T-helper 1 cell treated with Interleukin-12 subunit alpha and Interleukin-12 subunit beta and Interleukin-4 antibody, amounts not matched to agents 30 μg/mL and 1 μg/mL, for 36 hours (primary cell): ENCODE results near the gene SYNPO2L.
"Not testable (repeated sequence)": the region's sequence is repeated elsewhere in the genome, so short reads cannot be mapped to it uniquely, and the experiment has no call there.

Experiments
- H3K27ac Mint-ChIP-seq: one replicate; pipeline ENCODE4 v1.8.0; 2021; ENCODE audit warnings: mild to moderate bottlenecking, mixed read lengths
- H3K27me3 Mint-ChIP-seq: one replicate; pipeline ENCODE4 v1.8.0; 2021; ENCODE audit warnings: low read depth, mixed read lengths
- H3K36me3 Mint-ChIP-seq: one replicate; pipeline ENCODE4 v1.8.0; 2021; ENCODE audit warnings: low read depth, mixed read lengths
- H3K4me1 Mint-ChIP-seq: one replicate; pipeline ENCODE4 v1.8.0; 2021; ENCODE audit warnings: low read depth, mixed read lengths
- H3K4me3 Mint-ChIP-seq: one replicate; pipeline ENCODE4 v1.8.0; 2021; ENCODE audit warnings: mild to moderate bottlenecking, moderate library complexity, mixed read lengths
- H3K9me3 Mint-ChIP-seq: one replicate; pipeline ENCODE4 v1.8.0; 2021; ENCODE audit warnings: mixed read lengths

Gene SYNPO2L

GRCh38 chr10:73644015-73644743 lies 11.7 kb downstream of the SYNPO2L start:
- Mint-ChIP-seq H3K9me3 (no peaks in the 10 kb centered on the region), H3K4me3 (peak overlapping the region; percentile 11), H3K27ac (peak overlapping the region; percentile 50), H3K4me1 (peaks cover 18% of the 10 kb centered on the region), H3K27me3 (peaks cover 7% of the 10 kb centered on the region), H3K36me3 (no peaks in the 10 kb centered on the region)

- Mint-ChIP-seq H3K27ac (no peak overlapping the region), H3K9me3 (no peaks in the 10 kb centered on the region), H3K4me1 (peaks cover 18% of the 10 kb centered on the region), H3K27me3 (peaks cover 7% of the 10 kb centered on the region), H3K4me3 (no peak overlapping the region), H3K36me3 (no peaks in the 10 kb centered on the region)
Measured at GRCh38 chr10:73643362-73643761, 12.5 kb downstream of the SYNPO2L start.

- Mint-ChIP-seq H3K9me3 (no peaks in the 10 kb centered on the region), H3K27me3 (peaks cover 11% of the 10 kb centered on the region), H3K4me3 (no peak within 1 kb of the TSS), H3K27ac (no peak within 1 kb of the TSS), H3K4me1 (peaks cover 18% of the 10 kb centered on the region), H3K36me3 (no peaks in the 10 kb centered on the region)
Measured at GRCh38 chr10:73641328-73642060, 14.3 kb downstream of the SYNPO2L start, which contains the start of gene MYOZ1. MYOZ1 (minus strand) TSS chr10:73641474; CDS start chr10:73640017, 1,457 bp downstream.

GRCh38 chr10:73639286-73639685 lies 16.5 kb downstream of the SYNPO2L start:
- no peak overlapping the region for H3K27ac Mint-ChIP-seq
- H3K27me3 Mint-ChIP-seq = peaks cover 11% of the 10 kb centered on the region
- no peak overlapping the region for H3K4me3 Mint-ChIP-seq
- H3K4me1 Mint-ChIP-seq = peaks cover 8% of the 10 kb centered on the region
- no peaks in the 10 kb centered on the region for H3K36me3 Mint-ChIP-seq
- H3K9me3 Mint-ChIP-seq = no peaks in the 10 kb centered on the region

GRCh38 chr10:73635781-73636180 lies 20.0 kb downstream of the SYNPO2L start:
- no peaks in the 10 kb centered on the region for H3K9me3 Mint-ChIP-seq
- H3K36me3 Mint-ChIP-seq = no peaks in the 10 kb centered on the region
- H3K27me3 Mint-ChIP-seq = peaks cover 3% of the 10 kb centered on the region
- H3K4me1 Mint-ChIP-seq = no peaks in the 10 kb centered on the region
- no peak overlapping the region for H3K4me3 Mint-ChIP-seq
- no peak overlapping the region for H3K27ac Mint-ChIP-seq

- H3K27me3 Mint-ChIP-seq = peaks cover 3% of the 10 kb centered on the region
- H3K4me3 Mint-ChIP-seq = no peak overlapping the region
- H3K36me3 Mint-ChIP-seq = no peaks in the 10 kb centered on the region
- H3K4me1 Mint-ChIP-seq = no peaks in the 10 kb centered on the region
- H3K27ac Mint-ChIP-seq = no peak overlapping the region
- H3K9me3 Mint-ChIP-seq = no peaks in the 10 kb centered on the region
Measured at GRCh38 chr10:73634421-73634820, 21.4 kb downstream of the SYNPO2L start.

GRCh38 chr10:73629165-73629564 lies 26.7 kb downstream of the SYNPO2L start:
- H3K4me1 Mint-ChIP-seq = peaks cover 7% of the 10 kb centered on the region
- H3K4me3 Mint-ChIP-seq = no peak overlapping the region
- H3K9me3 Mint-ChIP-seq = no peaks in the 10 kb centered on the region
- peaks cover 3% of the 10 kb centered on the region for H3K36me3 Mint-ChIP-seq
- no peaks in the 10 kb centered on the region for H3K27me3 Mint-ChIP-seq
- H3K27ac Mint-ChIP-seq = no peak overlapping the region

- peaks cover 7% of the 10 kb centered on the region for H3K4me1 Mint-ChIP-seq
Measured at GRCh38 chr10:73628405-73628804, 27.4 kb downstream of the SYNPO2L start.

GRCh38 chr10:73627300-73627699 lies 28.5 kb downstream of the SYNPO2L start:
- H3K27ac Mint-ChIP-seq = no peak overlapping the region
- no peaks in the 10 kb centered on the region for H3K27me3 Mint-ChIP-seq
- H3K4me3 Mint-ChIP-seq = peak overlapping the region; percentile 99
- peaks cover 7% of the 10 kb centered on the region for H3K4me1 Mint-ChIP-seq
- H3K9me3 Mint-ChIP-seq = no peaks in the 10 kb centered on the region
- H3K36me3 Mint-ChIP-seq = peaks cover 3% of the 10 kb centered on the region

More at GRCh38 chr10:73628405-73628804, 27.4 kb downstream of the SYNPO2L start:
- Mint-ChIP-seq H3K9me3 (no peaks in the 10 kb centered on the region), H3K4me3 (no peak overlapping the region), H3K36me3 (peaks cover 3% of the 10 kb centered on the region), H3K27me3 (no peaks in the 10 kb centered on the region), H3K27ac (no peak overlapping the region)

GRCh38 chr10:73625884-73626752 lies 29.7 kb downstream of the SYNPO2L start:
- peaks cover 7% of the 10 kb centered on the region for H3K4me1 Mint-ChIP-seq
- peak overlapping the region; percentile 99 for H3K4me3 Mint-ChIP-seq
- peak overlapping the region; percentile 98 for H3K27ac Mint-ChIP-seq
- H3K36me3 Mint-ChIP-seq = peaks cover 3% of the 10 kb centered on the region
- no peaks in the 10 kb centered on the region for H3K27me3 Mint-ChIP-seq
- no peaks in the 10 kb centered on the region for H3K9me3 Mint-ChIP-seq

GRCh38 chr10:73625004-73625883 lies 30.6 kb downstream of the SYNPO2L start:
- peaks cover 3% of the 10 kb centered on the region for H3K36me3 Mint-ChIP-seq
- H3K4me1 Mint-ChIP-seq = peaks cover 7% of the 10 kb centered on the region
- H3K27me3 Mint-ChIP-seq = no peaks in the 10 kb centered on the region
- H3K27ac Mint-ChIP-seq = peak overlapping the region; percentile 81
- H3K4me3 Mint-ChIP-seq = peak overlapping the region; percentile 99
- no peaks in the 10 kb centered on the region for H3K9me3 Mint-ChIP-seq

- no peak overlapping the region for H3K27ac Mint-ChIP-seq
- H3K9me3 Mint-ChIP-seq = no peaks in the 10 kb centered on the region
- H3K27me3 Mint-ChIP-seq = no peaks in the 10 kb centered on the region
- H3K36me3 Mint-ChIP-seq = peaks cover 3% of the 10 kb centered on the region
- H3K4me3 Mint-ChIP-seq = no peak overlapping the region
- peaks cover 7% of the 10 kb centered on the region for H3K4me1 Mint-ChIP-seq
Measured at GRCh38 chr10:73623056-73623455, 32.8 kb downstream of the SYNPO2L start.

- not testable (repeated sequence) for H3K27ac Mint-ChIP-seq, H3K4me3 Mint-ChIP-seq, H3K36me3 Mint-ChIP-seq, H3K4me1 Mint-ChIP-seq, H3K27me3 Mint-ChIP-seq, H3K9me3 Mint-ChIP-seq
Measured at GRCh38 chr10:73620974-73621373, 34.9 kb downstream of the SYNPO2L start.

- not testable (repeated sequence) for H3K9me3 Mint-ChIP-seq, H3K36me3 Mint-ChIP-seq, H3K4me1 Mint-ChIP-seq
Measured at GRCh38 chr10:73617143-73617542, 38.7 kb downstream of the SYNPO2L start.

More at GRCh38 chr10:73617143-73617542, 38.7 kb downstream of the SYNPO2L start:
- not testable (repeated sequence) for H3K27ac Mint-ChIP-seq, H3K4me3 Mint-ChIP-seq, H3K27me3 Mint-ChIP-seq
